ENCODE data around the gene PMFBP1. TPM values are rescaled to one million over a fixed set of nuclear protein-coding genes. Genes with fewer than 3 reads are reported as not detected.

The PMFBP1 gene
- total RNA-seq, 1 experiment from 2014 or later: 0.55 TPM

- CTCF ChIA-PET: no interaction called here
- no peaks in the 10 kb centered on the region for H3F3A ChIP-seq (ENCODE audit: insufficient read depth, low read depth)
- no peaks in the 10 kb centered on the region for H3K79me2 ChIP-seq (ENCODE audit: low read depth)
- POLR2A ChIA-PET (ENCODE audit: unreplicated experiment): no interaction called here
- no peak overlapping the region for H3K4me3 ChIP-seq
- intact Hi-C loops (cut with micrococcal nuclease; ENCODE audit: unreplicated experiment): no loop called here
- no peak for TF ChIP-seq EZH2 (IDR thresholded peaks at IDR 0.05; ENCODE audit: low read depth)
- no peak for TF ChIP-seq CTCF (conservative IDR thresholded peaks at IDR 0.05)
- no peaks in the 10 kb centered on the region; the same call in 1 of the 2 replicates for H3K9me2 ChIP-seq (ENCODE audit: insufficient read depth)
- H3K4me1 ChIP-seq (replicated peaks; ENCODE audit: insufficient read depth): no peaks in the 10 kb centered on the region
- no peak for DNase-seq
- H3K27me3 ChIP-seq (ENCODE audit: insufficient read depth, low read depth): peaks cover 75% of the 10 kb centered on the region
- no peaks in the 10 kb centered on the region for H4K20me1 ChIP-seq (ENCODE audit: insufficient read depth)
- H3K4me2 ChIP-seq: no peak overlapping the region
- H3K27ac ChIP-seq: no peak overlapping the region
- BruUV-seq (replicated peaks): no TSS peak
- no peaks in the 10 kb centered on the region for H3K9me3 ChIP-seq (ENCODE audit: insufficient read depth, low read depth)
- H2AFZ ChIP-seq: no peak overlapping the region
- no peaks in the 10 kb centered on the region for H3K36me3 ChIP-seq (ENCODE audit: low read depth)
Measured at GRCh38 chr16:72137380-72138063, 34.4 kb downstream of the PMFBP1 start.

- H2AFZ ChIP-seq: no peak overlapping the region
- no peaks in the 10 kb centered on the region for H3K9me2 ChIP-seq (ENCODE audit: insufficient read depth)
- H3K4me3 ChIP-seq: no peak overlapping the region
- intact Hi-C loops (cut with micrococcal nuclease; ENCODE audit: unreplicated experiment): no loop called here
- no peaks in the 10 kb centered on the region for H3K79me2 ChIP-seq (ENCODE audit: low read depth)
- H3K27ac ChIP-seq: no peak overlapping the region
- H3K4me2 ChIP-seq: no peak overlapping the region
- POLR2A ChIA-PET (ENCODE audit: unreplicated experiment): no interaction called here
- no peaks in the 10 kb centered on the region for H3K9me3 ChIP-seq (ENCODE audit: insufficient read depth, low read depth)
- no peak for DNase-seq
- no peaks in the 10 kb centered on the region for H3K36me3 ChIP-seq (ENCODE audit: low read depth)
- H4K20me1 ChIP-seq (ENCODE audit: insufficient read depth): no peaks in the 10 kb centered on the region
- H3F3A ChIP-seq (ENCODE audit: insufficient read depth, low read depth): no peaks in the 10 kb centered on the region
- no TSS peak for BruUV-seq (replicated peaks)
- no peaks in the 10 kb centered on the region for H3K4me1 ChIP-seq (replicated peaks; ENCODE audit: insufficient read depth)
- CTCF ChIA-PET: no interaction called here
- TF ChIP-seq CTCF (conservative IDR thresholded peaks at IDR 0.05): no peak
- TF ChIP-seq EZH2 (IDR thresholded peaks at IDR 0.05; ENCODE audit: low read depth): no peak
- H3K27me3 ChIP-seq (ENCODE audit: insufficient read depth, low read depth): peaks cover 86% of the 10 kb centered on the region
Measured at GRCh38 chr16:72134507-72134906, 37.4 kb downstream of the PMFBP1 start.

- ChIA-PET CTCF (interaction anchor here (0.5 kb wide), 1 partner anchor 9 kb away, joined by 3 read pairs; no protein-coding TSS in a partner anchor), POLR2A (ENCODE audit: unreplicated experiment) (no interaction called here)
- Histone ChIP-seq H3K9me2 (ENCODE audit: insufficient read depth) (no peaks in the 10 kb centered on the region), H3K4me1 (replicated peaks; ENCODE audit: insufficient read depth) (no peaks in the 10 kb centered on the region), H3F3A (ENCODE audit: insufficient read depth, low read depth) (no peaks in the 10 kb centered on the region), H3K4me3 (no peak overlapping the region), H3K27me3 (ENCODE audit: insufficient read depth, low read depth) (peaks cover 90% of the 10 kb centered on the region), H3K9me3 (ENCODE audit: insufficient read depth, low read depth) (no peaks in the 10 kb centered on the region), H3K27ac (no peak overlapping the region), H3K79me2 (ENCODE audit: low read depth) (no peaks in the 10 kb centered on the region), H2AFZ (no peak overlapping the region), H3K36me3 (ENCODE audit: low read depth) (no peaks in the 10 kb centered on the region), H4K20me1 (ENCODE audit: insufficient read depth) (no peaks in the 10 kb centered on the region), H3K4me2 (no peak overlapping the region)
- intact Hi-C loops (cut with micrococcal nuclease; ENCODE audit: unreplicated experiment): no loop called here
- BruUV-seq (replicated peaks): no TSS peak
- no peak for DNase-seq
- TF ChIP-seq CTCF (conservative IDR thresholded peaks at IDR 0.05) (no peak), EZH2 (IDR thresholded peaks at IDR 0.05; ENCODE audit: low read depth) (no peak)
Measured at GRCh38 chr16:72132726-72133125, 39.2 kb downstream of the PMFBP1 start.

All from PC-9 (cell line).